Fibroblast of skin of scalp (primary cell): ENCODE results near the gene ARHGAP45.
A peak's percentile ranks its signal among the peaks of the same experiment; 100 is the strongest.

Source experiments
- DNase-seq: peaks from one replicate; pipeline ENCODE4 v3.0.0-alpha.2; 2013

ARHGAP45 gene

GRCh38 chr19:1070931-1071791, 4.2 kb downstream of the ARHGAP45 start:
- no peak for DNase-seq

GRCh38 chr19:1072371-1073015, 5.5 kb downstream of the ARHGAP45 start:
- DNase-seq = no peak

- DNase-seq = no peak
These were observed 6.3 kb downstream of the ARHGAP45 start for GRCh38 chr19:1073063-1073955.

GRCh38 chr19:1073956-1074517, 7.1 kb downstream of the ARHGAP45 start:
- DNase-seq = no peak

GRCh38 chr19:1074544-1075283, 7.7 kb downstream of the ARHGAP45 start:
- DNase-seq = no peak

- DNase-seq = no peak
These were observed 9.0 kb downstream of the ARHGAP45 start for GRCh38 chr19:1076046-1076386.

GRCh38 chr19:1076951-1077350, 10.0 kb downstream of the ARHGAP45 start:
- DNase-seq = no peak

- DNase-seq = no peak
These were observed 12.7 kb downstream of the ARHGAP45 start for GRCh38 chr19:1079566-1080111.

GRCh38 chr19:1080360-1081161, 13.6 kb downstream of the ARHGAP45 start:
- DNase-seq = no peak

- no peak for DNase-seq
These were observed 14.6 kb downstream of the ARHGAP45 start for GRCh38 chr19:1081301-1082164.

- DNase-seq = peak; percentile 15
These were observed 15.4 kb downstream of the ARHGAP45 start for GRCh38 chr19:1082165-1082927.

- no peak for DNase-seq
These were observed 16.2 kb downstream of the ARHGAP45 start for GRCh38 chr19:1082928-1083816.

GRCh38 chr19:1084024-1084868, 17.3 kb downstream of the ARHGAP45 start:
- no peak for DNase-seq

- DNase-seq = no peak
These were observed 18.2 kb downstream of the ARHGAP45 start for GRCh38 chr19:1085053-1085658.

- DNase-seq = no peak
These were observed 18.9 kb downstream of the ARHGAP45 start for GRCh38 chr19:1085676-1086442.

- DNase-seq = no peak
These were observed 19.6 kb downstream of the ARHGAP45 start for GRCh38 chr19:1086613-1087012.
